Activated CD8-positive, alpha-beta memory T cell treated with anti-CD3 and anti-CD28 coated beads, Interleukin-2, amount 10 ng/mL, durations not matched to agents 7 days and 5 days (primary cell): Measurements from ENCODE around the gene TPSD1. TPM values are rescaled to one million over a fixed set of nuclear protein-coding genes. Genes with fewer than 3 reads are reported as not detected.
"Not testable (repeated sequence)": the region's sequence is repeated elsewhere in the genome, so short reads cannot be mapped to it uniquely, and the experiment has no call there.

Experiments
- ATAC-seq: fragments of 150-1000 bp; cut with Tn5 transposase; one replicate; pipeline ENCODE4 v1.10.0; 2021; ENCODE audit warnings: moderate library complexity
- CTCF ChIA-PET: fragments of 350-600 bp; sonication (Branson Sonifier 250); formaldehyde crosslinking; loops from one replicate; lab custom pipeline; 2021; ENCODE audit warnings: antibody characterized with exemption; lab: Charles Lee
- DNase-seq: peaks from one replicate; pipeline ENCODE4 v3.0.0-alpha.2; 2020
- H3K27ac Mint-ChIP-seq: one replicate; pipeline ENCODE4 v1.8.0; 2021; ENCODE audit warnings: mild to moderate bottlenecking, mixed read lengths
- H3K27me3 Mint-ChIP-seq: one replicate; pipeline ENCODE4 v1.8.0; 2021; ENCODE audit warnings: mixed read lengths
- H3K36me3 Mint-ChIP-seq: one replicate; pipeline ENCODE4 v1.8.0; 2021; ENCODE audit warnings: mild to moderate bottlenecking, mixed read lengths
- H3K4me1 Mint-ChIP-seq: one replicate; pipeline ENCODE4 v1.8.0; 2021; ENCODE audit warnings: mixed read lengths
- H3K4me3 Mint-ChIP-seq: one replicate; pipeline ENCODE4 v1.8.0; 2021; ENCODE audit warnings: mild to moderate bottlenecking, moderate library complexity, mixed read lengths
- H3K9me3 Mint-ChIP-seq: one replicate; pipeline ENCODE4 v1.8.0; 2022; ENCODE audit warnings: low read depth, mixed read lengths
- total RNA-seq, 2 experiments: library from RNA; stranded (reverse); gene quantifications; one replicate each; pipeline ENCODE4 v1.2.3, GENCODE V29; 2021

Gene TPSD1
- total RNA-seq, 2 experiments from 2014 or later = not detected

DNA sequence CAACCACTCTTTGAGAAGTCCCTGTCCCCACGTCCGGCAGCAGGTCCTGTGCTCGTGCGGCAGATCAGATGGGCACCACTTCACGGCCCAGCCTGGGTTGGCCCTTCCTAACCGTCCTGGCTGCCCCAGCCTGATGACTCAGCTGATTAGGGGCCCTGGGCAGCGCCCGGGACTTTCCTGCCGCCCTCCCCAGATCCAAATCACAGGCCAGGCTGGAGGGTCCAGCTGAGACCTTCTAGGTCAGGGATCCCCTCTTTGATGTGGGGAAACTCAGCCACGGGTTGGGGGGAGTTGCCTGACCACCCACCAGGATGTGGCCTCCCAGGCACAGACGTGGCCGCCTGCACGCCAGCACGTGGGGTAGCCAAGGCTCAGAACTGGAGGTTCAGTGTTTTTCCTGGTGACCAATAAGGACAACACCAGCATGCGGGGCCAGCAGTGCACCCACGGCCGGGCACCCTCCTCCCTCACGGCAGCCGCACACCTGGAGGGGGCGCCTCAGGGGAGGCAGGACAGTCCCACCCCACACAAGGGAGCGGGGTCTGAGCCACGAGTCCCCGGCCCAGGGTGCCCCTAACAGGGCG is 30.0 kb upstream of the TPSD1 start:
- H3K4me3 Mint-ChIP-seq, ATAC-seq, H3K27me3 Mint-ChIP-seq, CTCF ChIA-PET, DNase-seq, H3K9me3 Mint-ChIP-seq, H3K4me1 Mint-ChIP-seq, H3K27ac Mint-ChIP-seq, H3K36me3 Mint-ChIP-seq: not testable (repeated sequence)

DNA sequence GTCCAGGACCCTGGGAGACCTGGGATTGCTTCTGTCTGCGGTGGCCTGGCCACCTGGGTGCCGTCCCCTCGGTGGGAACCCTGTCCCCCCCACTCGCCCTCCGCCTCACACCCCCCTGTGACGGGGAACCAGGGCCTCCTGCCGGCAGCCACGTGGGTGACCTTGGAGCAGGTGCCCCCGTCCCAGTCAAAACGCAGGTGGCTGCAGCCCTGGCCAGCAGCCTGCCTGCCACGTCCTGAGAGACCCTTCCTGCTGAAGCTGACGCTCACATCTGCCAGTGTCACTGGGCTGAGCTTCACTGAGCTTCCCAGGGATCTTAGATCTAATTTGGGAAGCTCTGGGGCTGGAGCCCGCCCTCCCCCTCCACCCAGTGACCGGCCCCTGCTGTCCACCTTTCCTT is 29.2 kb upstream of the TPSD1 start:
- H3K36me3 Mint-ChIP-seq, H3K27me3 Mint-ChIP-seq, H3K4me1 Mint-ChIP-seq, H3K4me3 Mint-ChIP-seq, ATAC-seq, CTCF ChIA-PET, H3K9me3 Mint-ChIP-seq, DNase-seq, H3K27ac Mint-ChIP-seq: not testable (repeated sequence)

DNA sequence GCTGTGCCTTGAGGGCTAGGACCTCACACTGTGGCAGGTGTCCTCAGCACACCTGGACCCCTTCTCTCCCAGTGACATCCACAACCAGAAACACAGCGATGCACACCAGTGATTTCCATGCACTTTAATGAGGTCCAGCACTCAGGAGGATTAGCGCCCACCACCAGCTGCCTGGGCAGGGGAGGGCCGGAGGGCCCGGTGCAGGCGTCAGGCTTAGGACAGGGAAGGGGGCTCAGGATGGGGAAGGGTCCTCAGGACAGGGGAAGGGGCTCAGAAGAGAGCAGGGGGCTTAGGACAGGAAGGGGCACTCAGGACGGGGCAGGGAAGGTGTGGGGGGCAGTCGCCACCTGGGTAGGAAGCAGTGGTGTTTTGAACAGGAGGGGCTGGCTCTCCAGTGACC is 27.6 kb upstream of the TPSD1 start:
- H3K9me3 Mint-ChIP-seq, H3K36me3 Mint-ChIP-seq, H3K4me1 Mint-ChIP-seq, H3K4me3 Mint-ChIP-seq, CTCF ChIA-PET, ATAC-seq, DNase-seq, H3K27me3 Mint-ChIP-seq, H3K27ac Mint-ChIP-seq: not testable (repeated sequence)

DNA sequence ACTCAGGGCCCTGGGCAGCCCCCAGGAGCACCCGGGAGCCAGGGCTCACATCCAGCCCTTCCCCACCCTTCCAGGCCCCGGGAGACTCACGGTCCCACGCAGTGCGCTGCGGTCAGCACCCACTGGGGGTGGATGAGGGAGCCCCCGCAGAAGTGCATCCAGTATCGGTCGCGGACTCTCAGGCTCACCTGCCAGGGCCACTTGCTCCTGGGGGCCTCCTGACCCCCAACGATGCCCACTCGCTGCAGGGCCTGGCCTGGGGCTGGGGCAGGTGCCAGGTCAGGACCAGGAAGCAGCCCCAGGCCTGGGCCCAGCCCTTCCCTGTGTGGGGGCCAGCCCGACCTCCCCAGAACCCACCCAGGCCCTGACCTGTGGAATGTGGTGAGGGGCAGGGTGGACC is 26.4 kb upstream of the TPSD1 start:
- CTCF ChIA-PET, ATAC-seq, H3K4me1 Mint-ChIP-seq, H3K36me3 Mint-ChIP-seq, DNase-seq, H3K4me3 Mint-ChIP-seq, H3K27me3 Mint-ChIP-seq, H3K27ac Mint-ChIP-seq, H3K9me3 Mint-ChIP-seq: not testable (repeated sequence)

DNA sequence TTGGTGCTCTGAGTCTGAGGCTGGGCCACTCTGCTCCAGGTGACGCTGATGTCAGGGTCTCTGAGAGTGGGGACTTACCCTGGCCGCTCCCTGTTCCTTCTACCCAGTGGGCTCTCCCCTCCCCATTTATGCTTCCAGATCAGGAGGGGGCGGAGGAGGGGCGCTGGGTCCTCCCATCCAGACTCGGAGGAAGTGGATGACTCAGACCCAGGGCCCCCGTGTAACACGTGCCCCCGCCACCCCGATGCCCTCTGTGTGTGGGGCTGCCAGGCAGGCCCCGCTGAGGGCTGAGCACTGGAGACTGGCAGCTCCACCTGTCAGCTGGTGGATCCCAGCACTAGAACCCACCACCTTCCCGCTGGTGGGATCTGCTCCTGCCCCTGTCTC is 25.8 kb upstream of the TPSD1 start, which contains the start of gene TPSB2:
Gene TPSB2 (minus strand): TSS at position 101 of the 387 bp plus-strand sequence. CDS start 233 bp downstream, outside the sequence.
- H3K4me1 Mint-ChIP-seq, H3K4me3 Mint-ChIP-seq, DNase-seq, H3K36me3 Mint-ChIP-seq, CTCF ChIA-PET, H3K27ac Mint-ChIP-seq, H3K9me3 Mint-ChIP-seq, ATAC-seq, H3K27me3 Mint-ChIP-seq: not testable (repeated sequence)

DNA sequence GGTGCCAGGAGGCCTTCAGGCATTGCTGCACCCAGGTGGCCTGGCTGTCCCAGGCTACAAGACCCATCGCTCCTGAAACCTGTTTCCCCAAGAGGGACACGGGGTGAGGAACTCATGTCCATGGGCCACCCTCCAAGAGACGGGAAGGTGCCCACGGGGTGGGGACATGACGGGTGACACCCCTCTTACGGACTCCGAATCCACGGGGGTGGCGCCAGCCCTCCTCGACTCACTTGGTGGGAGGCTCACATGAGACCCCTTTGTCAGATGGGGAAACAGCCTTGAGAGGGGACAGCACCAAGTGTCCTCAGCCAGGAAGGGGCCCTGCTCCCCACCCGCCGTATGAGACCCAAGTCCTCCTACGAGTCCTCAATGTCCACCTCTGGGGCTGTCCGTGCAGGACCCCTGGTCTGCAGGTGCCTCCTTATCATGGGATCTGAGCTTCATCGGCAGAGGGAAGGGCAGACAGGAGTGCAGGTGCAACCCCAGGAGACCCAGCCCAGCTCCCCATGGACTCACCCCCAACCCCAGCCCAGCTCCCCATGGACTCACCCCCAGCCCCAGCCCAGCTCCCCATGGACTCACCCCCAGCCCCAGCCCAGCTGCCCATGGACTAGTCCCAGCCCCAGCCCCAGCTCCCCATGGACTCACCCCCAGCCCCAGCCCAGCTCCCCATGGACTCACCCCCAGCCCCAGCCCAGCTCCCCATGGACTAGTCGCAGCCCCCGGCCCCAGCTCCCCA is 25.2 kb upstream of the TPSD1 start:
- ATAC-seq, CTCF ChIA-PET, H3K27ac Mint-ChIP-seq, H3K36me3 Mint-ChIP-seq, DNase-seq, H3K4me1 Mint-ChIP-seq, H3K4me3 Mint-ChIP-seq, H3K9me3 Mint-ChIP-seq, H3K27me3 Mint-ChIP-seq: not testable (repeated sequence)

DNA sequence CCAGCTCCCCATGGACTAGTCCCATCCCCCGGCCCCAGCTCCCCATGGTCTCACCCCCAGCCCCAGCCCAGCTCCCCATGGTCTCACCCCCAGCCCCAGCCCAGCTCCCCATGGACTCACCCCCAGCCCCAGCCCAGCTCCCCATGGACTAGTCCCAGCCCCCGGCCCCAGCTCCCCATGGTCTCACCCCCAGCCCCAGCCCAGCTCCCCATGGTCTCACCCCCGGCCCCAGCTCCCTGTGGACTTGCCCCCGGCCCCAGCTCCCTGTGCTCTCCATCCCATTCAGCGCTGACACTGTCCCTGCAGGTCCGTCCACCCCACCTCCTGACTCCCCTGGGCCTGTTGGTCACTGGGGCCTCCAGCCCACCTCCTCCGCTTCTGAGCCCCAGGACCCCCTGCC is 24.6 kb upstream of the TPSD1 start:
- H3K27ac Mint-ChIP-seq, ATAC-seq, H3K4me3 Mint-ChIP-seq, H3K36me3 Mint-ChIP-seq, CTCF ChIA-PET, H3K4me1 Mint-ChIP-seq, H3K27me3 Mint-ChIP-seq, DNase-seq, H3K9me3 Mint-ChIP-seq: not testable (repeated sequence)

DNA sequence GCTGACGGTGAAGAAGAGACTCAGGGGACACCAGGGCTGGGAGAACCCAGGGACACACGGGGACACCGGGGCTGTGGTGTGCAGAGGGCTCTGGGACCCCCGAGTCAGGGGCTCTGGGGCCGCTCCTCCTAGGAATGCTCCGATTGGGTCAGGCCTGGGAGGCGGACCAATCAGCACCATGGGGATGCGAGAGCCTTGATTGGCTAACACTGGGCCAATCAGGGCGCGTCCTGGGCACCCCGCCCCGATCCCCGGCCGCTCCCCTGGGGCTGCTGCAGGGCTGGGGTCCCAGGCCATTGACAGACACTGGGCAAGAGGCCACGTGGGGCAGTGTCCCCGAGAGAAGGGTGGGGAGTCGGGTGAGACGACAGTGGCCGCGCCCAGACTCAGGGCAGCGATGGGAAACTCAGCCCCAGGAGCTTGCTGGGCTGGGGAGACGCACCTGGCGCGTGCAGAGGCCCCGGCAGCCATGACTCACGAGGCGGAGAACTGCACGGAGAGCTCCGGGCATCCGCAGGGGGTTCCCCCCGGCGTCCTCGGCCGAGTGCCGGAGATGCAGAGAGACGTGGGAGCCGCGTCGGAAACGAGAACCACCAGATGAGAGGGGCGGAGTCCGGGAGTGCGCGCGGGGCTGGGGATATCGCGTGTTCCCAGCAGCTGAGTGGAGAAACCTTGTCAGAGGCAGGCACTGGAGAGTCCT is 23.7 kb upstream of the TPSD1 start:
- not testable (repeated sequence) for H3K36me3 Mint-ChIP-seq, ATAC-seq, H3K27me3 Mint-ChIP-seq

DNA sequence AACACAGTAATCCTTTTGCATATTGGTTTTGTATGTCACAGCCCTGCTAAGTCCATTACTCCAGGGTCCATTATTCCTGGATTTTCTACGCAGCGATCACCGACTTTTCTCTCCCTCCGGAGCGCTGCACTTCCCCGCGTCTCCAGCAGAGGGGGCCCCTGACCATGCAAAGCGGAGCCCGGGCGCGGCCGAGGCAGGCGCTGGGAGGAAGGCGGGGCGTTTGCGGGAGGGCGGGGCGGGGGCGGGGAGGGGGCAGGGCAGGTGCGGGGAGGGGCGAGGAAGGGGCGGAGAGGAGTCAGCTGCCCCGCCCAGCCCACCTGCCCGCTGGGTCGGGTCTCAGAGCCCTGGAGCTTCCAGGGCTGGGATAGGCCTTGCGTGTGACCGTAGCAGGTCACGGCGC is 19.2 kb upstream of the TPSD1 start:
- H3K27me3 Mint-ChIP-seq, H3K4me3 Mint-ChIP-seq, H3K4me1 Mint-ChIP-seq, H3K27ac Mint-ChIP-seq, CTCF ChIA-PET, H3K36me3 Mint-ChIP-seq, H3K9me3 Mint-ChIP-seq, DNase-seq: not testable (repeated sequence)
- peak; percentile 59 for ATAC-seq

More for the DNA sequence above, 23.7 kb upstream of the TPSD1 start:
- H3K4me1 Mint-ChIP-seq, H3K27ac Mint-ChIP-seq, H3K9me3 Mint-ChIP-seq, H3K4me3 Mint-ChIP-seq, DNase-seq, CTCF ChIA-PET: not testable (repeated sequence)

DNA sequence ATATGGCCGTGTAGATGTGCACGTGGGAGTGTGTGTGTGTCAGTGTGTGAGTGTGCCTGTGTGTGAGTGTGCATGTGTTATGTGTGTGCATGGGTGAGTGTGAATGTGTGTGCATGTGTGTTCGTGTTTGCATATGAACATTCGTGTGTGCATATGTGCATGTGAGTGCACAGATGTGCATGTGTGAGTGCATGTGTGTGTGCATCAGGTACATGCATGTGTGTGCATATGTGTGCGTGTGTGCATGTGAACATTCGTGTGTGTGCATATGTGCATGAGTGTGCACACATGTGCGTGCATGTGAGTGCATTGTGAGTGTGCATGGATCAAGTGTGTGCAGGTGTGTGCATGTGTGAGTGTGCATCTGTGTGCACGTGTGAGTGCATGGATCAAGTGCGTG is 17.9 kb upstream of the TPSD1 start:
- ATAC-seq (no peak), DNase-seq (no peak)
- Mint-ChIP-seq H3K4me3 (no peak overlapping the region), H3K27ac (no peak overlapping the region), H3K4me1 (no peaks in the 10 kb centered on the region), H3K9me3 (no peaks in the 10 kb centered on the region), H3K27me3 (no peaks in the 10 kb centered on the region), H3K36me3 (no peaks in the 10 kb centered on the region)
- CTCF ChIA-PET = no interaction called here

DNA sequence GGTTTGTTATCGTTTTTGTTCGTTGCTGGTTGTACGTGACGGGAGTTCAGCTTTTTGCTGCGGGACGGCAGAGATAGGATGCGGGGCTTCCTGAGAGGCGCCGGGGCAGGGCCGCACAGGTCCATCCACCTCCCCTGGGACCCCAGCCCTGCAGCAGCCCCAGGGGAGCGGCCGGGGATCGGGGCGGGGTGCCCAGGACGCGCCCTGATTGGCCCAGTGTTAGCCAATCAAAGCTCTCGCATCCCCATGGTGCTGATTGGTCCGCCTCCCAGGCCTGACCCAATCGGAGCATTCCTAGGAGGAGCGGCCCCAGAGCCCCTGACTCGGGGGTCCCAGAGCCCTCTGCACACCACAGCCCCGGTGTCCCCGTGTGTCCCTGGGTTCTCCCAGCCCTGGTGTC is 17.0 kb upstream of the TPSD1 start:
- not testable (repeated sequence) for DNase-seq, H3K36me3 Mint-ChIP-seq, H3K27me3 Mint-ChIP-seq, H3K4me1 Mint-ChIP-seq, H3K9me3 Mint-ChIP-seq, ATAC-seq, H3K4me3 Mint-ChIP-seq, H3K27ac Mint-ChIP-seq
- CTCF ChIA-PET = interaction anchor here (1.1 kb wide), 1 partner anchor 142 kb away, joined by 3 read pairs; no protein-coding TSS in a partner anchor

DNA sequence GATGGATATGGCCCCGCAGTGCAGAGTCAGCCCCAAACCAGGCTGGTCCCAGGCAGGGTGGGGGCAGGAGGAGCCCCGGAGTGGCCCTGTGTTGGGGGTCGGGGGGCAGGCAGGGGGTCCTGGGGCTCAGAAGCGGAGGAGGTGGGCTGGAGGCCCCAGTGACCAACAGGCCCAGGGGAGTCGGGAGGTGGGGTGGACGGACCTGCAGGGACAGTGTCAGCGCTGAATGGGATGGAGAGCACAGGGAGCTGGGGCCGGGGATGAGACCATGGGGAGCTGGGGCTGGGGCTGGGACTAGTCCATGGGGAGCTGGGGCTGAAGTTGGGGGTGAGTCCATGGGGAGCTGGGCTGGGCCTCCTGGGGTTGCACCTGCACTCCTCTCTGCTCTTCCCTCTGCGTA is 16.3 kb upstream of the TPSD1 start:
- H3K36me3 Mint-ChIP-seq, H3K27ac Mint-ChIP-seq, H3K27me3 Mint-ChIP-seq, DNase-seq, ATAC-seq, H3K9me3 Mint-ChIP-seq, H3K4me3 Mint-ChIP-seq, H3K4me1 Mint-ChIP-seq: not testable (repeated sequence)
- CTCF ChIA-PET = interaction anchor here (1.1 kb wide), 1 partner anchor 141 kb away, joined by 3 read pairs; no protein-coding TSS in a partner anchor

DNA sequence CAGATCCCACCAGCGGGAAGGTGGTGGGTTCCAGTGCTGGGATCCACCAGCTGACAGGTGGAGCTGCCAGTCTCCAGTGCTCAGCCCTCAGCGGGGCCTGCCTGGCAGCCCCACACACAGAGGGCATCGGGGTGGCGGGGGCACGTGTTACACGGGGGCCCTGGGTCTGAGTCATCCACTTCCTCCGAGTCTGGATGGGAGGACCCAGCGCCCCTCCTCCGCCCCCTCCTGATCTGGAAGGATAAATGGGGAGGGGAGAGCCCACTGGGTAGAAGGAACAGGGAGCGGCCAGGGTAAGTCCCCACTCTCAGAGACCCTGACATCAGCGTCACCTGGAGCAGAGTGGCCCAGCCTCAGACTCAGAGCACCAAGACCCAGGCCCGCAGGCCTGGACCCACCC is 15.4 kb upstream of the TPSD1 start, which contains the start of gene TPSAB1:
Gene TPSAB1 (plus strand): TSS at position 270 of the 400 bp plus-strand sequence. CDS start 234 bp downstream, outside the sequence.
- H3K9me3 Mint-ChIP-seq, CTCF ChIA-PET, H3K4me3 Mint-ChIP-seq, ATAC-seq, H3K27ac Mint-ChIP-seq, H3K36me3 Mint-ChIP-seq, H3K4me1 Mint-ChIP-seq, H3K27me3 Mint-ChIP-seq, DNase-seq: not testable (repeated sequence)

DNA sequence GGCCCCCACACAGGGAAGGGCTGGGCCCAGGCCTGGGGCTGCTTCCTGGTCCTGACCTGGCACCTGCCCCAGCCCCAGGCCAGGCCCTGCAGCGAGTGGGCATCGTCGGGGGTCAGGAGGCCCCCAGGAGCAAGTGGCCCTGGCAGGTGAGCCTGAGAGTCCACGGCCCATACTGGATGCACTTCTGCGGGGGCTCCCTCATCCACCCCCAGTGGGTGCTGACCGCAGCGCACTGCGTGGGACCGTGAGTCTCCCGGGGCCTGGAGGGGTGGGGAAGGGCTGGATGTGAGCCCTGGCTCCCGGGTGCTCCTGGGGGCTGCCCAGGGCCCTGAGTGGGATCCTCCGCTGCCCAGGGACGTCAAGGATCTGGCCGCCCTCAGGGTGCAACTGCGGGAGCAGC is 14.8 kb upstream of the TPSD1 start:
- ATAC-seq, H3K27ac Mint-ChIP-seq, H3K4me3 Mint-ChIP-seq, H3K9me3 Mint-ChIP-seq, H3K27me3 Mint-ChIP-seq, CTCF ChIA-PET, DNase-seq, H3K4me1 Mint-ChIP-seq, H3K36me3 Mint-ChIP-seq: not testable (repeated sequence)
